Right ventricle myocardium superior (tissue), 1 donor: ENCODE data around the gene LHFPL3. TPM values are rescaled to one million over a fixed set of nuclear protein-coding genes. Genes with fewer than 3 reads are reported as not detected.
"Not testable (repeated sequence)": the region's sequence is repeated elsewhere in the genome, so short reads cannot be mapped to it uniquely, and the experiment has no call there.

Experiments used
- ATAC-seq: fragments of 200-7000 bp; cut with Tn5 transposase; one replicate; pipeline ENCODE4 v1.9.1; 2020; ENCODE audit warnings: mild to moderate bottlenecking; ENCODE audit not compliant: poor library complexity
- DNase-seq: peaks from one replicate; pipeline ENCODE4 v3.0.0-alpha.2; 2020
- intact Hi-C: fragments of 100-400 bp; cut with DNase I; formaldehyde crosslinking; loops from one replicate; pipeline ENCODE4 v1.11.2; 2022
- total RNA-seq: library from RNA; stranded (reverse); fragmentation: NEBNext Ultra II Directional; extraction: Animal tissue kit (Norgen Biotek cat#: 25700); gene quantifications from one replicate; pipeline ENCODE4 v1.2.1, GENCODE V29; 2021
- donor health status: DM: no; HTN: yes; CAD: no; lungs with severe emphysema.

Gene LHFPL3
- total RNA-seq, 1 donor from 2014 or later = not detected

GRCh38 chr7:104894726-104895521, 566.5 kb downstream of the LHFPL3 start:
- ATAC-seq = no peak
- DNase-seq = no peak
- intact Hi-C loops = no loop called here

GRCh38 chr7:104895522-104896236, 567.3 kb downstream of the LHFPL3 start:
- DNase-seq (no peak), ATAC-seq (no peak)
- intact Hi-C loops = no loop called here

DNA sequence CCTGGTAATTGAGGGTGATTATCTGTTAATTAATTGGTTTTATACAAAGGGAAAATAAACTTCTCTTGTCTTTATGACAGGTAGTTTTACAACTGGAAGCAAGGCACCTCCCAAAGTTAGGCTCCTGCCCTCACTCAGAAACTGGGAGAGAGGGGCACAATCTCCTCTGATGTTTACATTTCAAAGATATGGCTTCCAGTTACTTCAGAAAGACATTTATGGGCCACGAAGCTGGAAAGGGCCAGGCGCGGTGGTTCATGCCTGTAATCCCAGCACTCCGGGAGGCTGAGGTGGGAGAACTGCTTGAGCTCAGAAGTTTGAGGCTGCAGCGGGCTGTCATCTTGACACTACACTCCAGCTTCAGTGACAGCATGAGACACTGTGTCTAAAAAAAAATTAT, 570.0 kb downstream of the LHFPL3 start:
- no peak for DNase-seq
- no peak for ATAC-seq
- intact Hi-C loops = no loop called here

GRCh38 chr7:104900525-104901239, 572.3 kb downstream of the LHFPL3 start:
- ATAC-seq (no peak), DNase-seq (no peak)
- intact Hi-C loops = no loop called here

- intact Hi-C loops = no loop called here
- ATAC-seq = no peak
Observed at GRCh38 chr7:104901240-104901619, 572.8 kb downstream of the LHFPL3 start.

DNA sequence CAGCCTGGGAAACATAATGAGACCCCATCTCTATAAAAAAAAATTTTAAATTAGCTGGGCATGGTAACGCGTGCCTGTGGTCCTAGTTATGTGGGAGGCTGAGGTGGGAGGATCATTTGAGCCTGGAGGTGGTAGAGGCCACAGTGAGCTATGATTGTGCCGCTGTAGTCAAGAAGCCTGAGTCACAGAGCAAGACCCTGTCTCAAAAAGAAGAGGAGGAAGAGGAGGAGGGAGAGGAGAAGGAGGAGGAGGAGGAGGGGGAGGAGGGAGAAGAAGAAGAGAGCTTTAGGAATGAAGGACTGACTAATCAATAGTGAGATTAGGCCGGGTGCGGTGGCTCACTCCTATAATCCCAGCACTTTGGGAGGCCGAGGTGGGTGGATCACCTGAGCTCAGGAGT, 573.8 kb downstream of the LHFPL3 start:
- ATAC-seq (no peak), DNase-seq (no peak)
- intact Hi-C loops = no loop called here

More at GRCh38 chr7:104901240-104901619, 572.8 kb downstream of the LHFPL3 start:
- no peak for DNase-seq

- DNase-seq (no peak), ATAC-seq (no peak)
- intact Hi-C loops = no loop called here
Observed at GRCh38 chr7:104903044-104903443, 574.6 kb downstream of the LHFPL3 start.

DNA sequence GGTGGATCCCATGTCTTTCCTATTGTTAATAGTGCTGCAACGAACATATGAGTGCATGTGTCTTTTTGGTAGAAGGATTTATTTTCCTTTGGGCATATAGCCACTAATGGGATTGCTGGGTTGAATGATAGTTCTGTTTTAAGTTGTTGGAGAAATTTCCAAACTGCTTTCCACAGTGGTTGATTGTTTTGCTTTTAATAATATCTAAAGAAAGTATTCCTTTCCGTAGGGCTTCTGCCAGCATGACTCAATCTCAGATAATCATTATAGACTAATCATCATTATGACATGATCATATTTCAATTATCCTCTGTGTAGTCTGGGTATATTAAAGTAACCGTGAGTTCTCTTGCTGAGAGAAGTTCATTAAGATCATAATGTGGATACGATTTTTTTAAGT, 575.4 kb downstream of the LHFPL3 start:
- no peak for DNase-seq
- ATAC-seq = no peak
- intact Hi-C loops = no loop called here

DNA sequence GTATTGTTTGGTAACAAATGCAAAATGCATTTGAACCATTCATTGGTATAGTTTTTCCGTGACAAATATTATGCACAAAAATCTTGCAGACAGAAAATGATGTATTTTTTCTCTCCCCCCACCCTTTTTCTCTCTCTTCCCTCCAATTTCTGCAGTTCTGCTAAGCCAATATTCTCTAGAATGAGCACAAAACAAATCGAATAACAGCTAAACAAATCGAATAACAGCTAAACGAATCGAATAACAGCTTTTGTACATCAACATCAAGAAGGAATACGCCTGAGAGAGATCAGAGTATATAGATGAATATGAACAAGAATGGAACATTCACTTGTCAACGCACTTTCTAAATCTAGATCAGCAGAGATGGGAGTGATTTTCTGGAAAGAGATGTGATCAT, 577.6 kb downstream of the LHFPL3 start:
- DNase-seq (no peak), ATAC-seq (no peak)
- intact Hi-C loops = no loop called here

DNA sequence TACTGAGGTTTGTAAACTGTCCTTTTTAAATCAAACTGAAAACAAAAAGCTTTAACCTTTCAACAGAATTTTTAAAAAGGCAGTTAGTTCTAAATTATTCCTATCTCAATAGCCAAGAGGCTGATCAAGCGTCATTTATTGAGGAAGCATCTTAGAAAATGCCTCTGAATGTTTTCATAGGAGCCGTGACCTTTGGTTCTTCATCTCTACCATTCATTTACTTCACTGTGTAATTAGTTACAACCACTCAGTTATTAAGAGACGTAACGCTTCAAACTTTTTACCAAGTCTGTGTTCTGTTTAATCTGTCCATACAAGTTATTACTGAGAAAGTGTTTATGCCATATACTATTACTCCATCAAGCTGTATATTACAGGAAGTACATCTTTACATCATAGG, 578.2 kb downstream of the LHFPL3 start:
- intact Hi-C loops = no loop called here
- no peak for DNase-seq
- ATAC-seq = no peak

GRCh38 chr7:104908636-104909035, 580.2 kb downstream of the LHFPL3 start:
- intact Hi-C loops = no loop called here
- ATAC-seq (no peak), DNase-seq (no peak)

- ATAC-seq = no peak
Observed at GRCh38 chr7:104909096-104909495, 580.7 kb downstream of the LHFPL3 start.

GRCh38 chr7:104914421-104914820, 586.0 kb downstream of the LHFPL3 start:
- ATAC-seq (no peak), DNase-seq (no peak)
- intact Hi-C loops = no loop called here

More at GRCh38 chr7:104909096-104909495, 580.7 kb downstream of the LHFPL3 start:
- no peak for DNase-seq
- intact Hi-C loops = no loop called here

GRCh38 chr7:104921596-104921995, 593.2 kb downstream of the LHFPL3 start:
- no peak for ATAC-seq
- DNase-seq = no peak
- intact Hi-C loops = no loop called here

GRCh38 chr7:104922182-104923009, 594.0 kb downstream of the LHFPL3 start:
- ATAC-seq (peak; percentile 28), DNase-seq (no peak)
- intact Hi-C loops = no loop called here

DNA sequence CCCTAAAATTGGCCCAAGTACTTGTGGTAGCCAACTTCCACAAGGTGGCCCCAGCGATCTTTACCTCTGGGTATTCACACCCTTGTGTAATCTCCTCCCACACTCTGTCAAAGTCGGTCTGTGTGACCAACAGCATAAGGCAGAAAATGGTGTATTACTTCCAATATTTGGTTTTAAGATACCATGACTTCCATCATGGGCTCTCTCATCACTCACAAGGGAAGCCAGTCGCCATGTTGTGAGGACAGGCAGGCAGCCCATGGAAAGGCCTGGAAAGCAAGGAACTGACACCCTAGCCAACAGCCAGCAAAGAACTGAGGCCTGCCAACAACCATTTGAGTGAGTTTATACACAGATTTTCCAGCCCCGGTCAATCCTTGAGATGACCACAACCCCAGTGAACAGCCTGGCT, 594.6 kb downstream of the LHFPL3 start:
- DNase-seq (peak; percentile 72), ATAC-seq (peak; percentile 90)
- intact Hi-C loops = no loop called here

DNA sequence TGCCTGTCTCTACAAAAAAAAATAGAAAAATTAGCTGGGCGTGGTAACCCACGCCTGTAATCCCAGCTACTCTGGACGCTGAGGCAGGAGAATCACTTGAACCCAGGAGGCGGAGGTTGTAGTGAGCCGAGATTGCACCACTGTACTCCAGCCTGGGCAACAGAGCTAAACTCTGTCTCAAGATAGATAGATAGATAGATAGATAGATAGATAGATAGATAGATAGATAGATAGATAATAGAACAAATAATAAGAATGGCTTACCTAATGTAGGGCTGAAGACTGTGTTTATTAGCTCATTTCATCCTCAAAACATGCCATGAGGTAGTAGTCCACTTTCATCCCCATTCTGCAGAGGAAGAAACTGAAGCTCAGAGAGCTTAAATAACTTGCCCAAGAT, 597.8 kb downstream of the LHFPL3 start:
- DNase-seq, intact Hi-C loops, ATAC-seq: not testable (repeated sequence)

GRCh38 chr7:104926601-104927041, 598.2 kb downstream of the LHFPL3 start:
- ATAC-seq = no peak
- DNase-seq = no peak
- intact Hi-C loops = no loop called here

DNA sequence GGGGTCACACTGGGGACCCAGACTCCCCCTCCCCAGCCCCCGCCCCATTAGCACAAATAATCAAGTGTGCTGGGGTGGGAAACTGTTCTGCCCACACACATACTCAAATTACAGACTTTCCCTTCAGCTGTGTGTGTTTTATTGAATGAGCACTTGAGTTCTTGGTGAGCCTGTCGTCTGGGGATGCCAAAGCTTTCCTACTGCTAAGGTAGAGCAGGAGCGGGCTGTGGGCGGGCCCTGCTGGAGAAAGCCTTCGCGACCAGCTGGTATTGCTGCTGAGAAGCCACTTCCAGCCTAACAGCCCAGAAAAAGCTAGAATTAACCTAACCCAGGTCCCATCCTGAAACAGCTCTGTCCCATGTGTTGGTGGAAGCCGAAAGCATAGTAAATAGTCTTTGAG, 598.7 kb downstream of the LHFPL3 start:
- ATAC-seq = no peak
- DNase-seq = no peak
- intact Hi-C loops = no loop called here
